Muscle of leg (tissue), 11 donors: ENCODE measurements around the gene CCNL2. TPM values are rescaled to one million over a fixed set of nuclear protein-coding genes. Genes with fewer than 3 reads are reported as not detected.
"Not testable (repeated sequence)": the region's sequence is repeated elsewhere in the genome, so short reads cannot be mapped to it uniquely, and the experiment has no call there.

ENCODE experiments used
- DNase-seq: peaks from one replicate; pipeline ENCODE4 v3.0.0; 2013
- H3K27ac ChIP-seq: one replicate; pipeline ENCODE4 v1.5.1; 2013; ENCODE audit warnings: mild to moderate bottlenecking, low read length, control low read depth
- H3K27me3 ChIP-seq: one replicate; pipeline ENCODE4 v1.6.1; 2013; ENCODE audit warnings: low read length; ENCODE audit not compliant: control insufficient read depth, insufficient read depth
- H3K36me3 ChIP-seq: one replicate; pipeline ENCODE4 v1.6.1; 2013; ENCODE audit warnings: low read length; ENCODE audit not compliant: control insufficient read depth, insufficient read depth
- H3K4me1 ChIP-seq: one replicate; pipeline ENCODE4 v1.6.1; 2013; ENCODE audit warnings: low read length; ENCODE audit not compliant: control insufficient read depth, insufficient read depth
- H3K4me3 ChIP-seq: one replicate; pipeline ENCODE4 v1.5.1; 2013; ENCODE audit warnings: low read length, control low read depth
- H3K9me3 ChIP-seq: replicated peaks from 2 replicates; pipeline ENCODE4 v1.6.1; 2013; ENCODE audit warnings: low read depth, low read length; ENCODE audit not compliant: control insufficient read depth
- WGBS: methylation state at CpG from one replicate; pipeline ENCODE4 v1.1.5; 2013; ENCODE audit warnings: missing lambda C conversion rate; ENCODE audit not compliant: insufficient coverage; 5-methylcytosine and 5-hydroxymethylcytosine counted together
- polyA plus RNA-seq, 8 donors: library from polyadenylated mRNA; unstranded; fragments of 120-200 nt; gene quantifications; one replicate each; pipeline versions ENCODE4 v1.2.1 to v1.2.3, GENCODE V29; 2013; ENCODE audit warnings: inconsistent platforms in 1 of 8, low replicate concordance in 1 of 8; ENCODE audit not compliant: insufficient read length in 8 of 8, insufficient read depth in 1 of 8
- total RNA-seq: library from RNA; stranded (reverse); fragments of 120-200 nt; gene quantifications from one replicate; pipeline ENCODE4 v1.2.4, GENCODE V29; 2013

Gene CCNL2
- total and polyA plus RNA-seq, 9 donors, result 101 to 205 (median 150) TPM

- H3K4me3 ChIP-seq, result no peak overlapping the region
- peaks cover 77% of the 10 kb centered on the region for H3K36me3 ChIP-seq
- WGBS, result 98% methylated on average over 10 of the region's 16 CpGs
- no peaks in the 10 kb centered on the region for H3K27me3 ChIP-seq
- H3K27ac ChIP-seq, result no peak overlapping the region
- H3K9me3 ChIP-seq, result no peaks in the 10 kb centered on the region
- no peak for DNase-seq
- no peaks in the 10 kb centered on the region for H3K4me1 ChIP-seq
Measured at GRCh38 chr1:1388078-1388472, 11.1 kb downstream of the CCNL2 start.

- H3K36me3 ChIP-seq, result peaks cover 70% of the 10 kb centered on the region
- no peak for DNase-seq
- WGBS, result 92% methylated on average over 48 of the region's 50 CpGs
- no peak overlapping the region for H3K27ac ChIP-seq
- no peak overlapping the region for H3K4me3 ChIP-seq
- H3K27me3 ChIP-seq, result no peaks in the 10 kb centered on the region
- H3K4me1 ChIP-seq, result no peaks in the 10 kb centered on the region
- H3K9me3 ChIP-seq, result no peaks in the 10 kb centered on the region
Measured at GRCh38 chr1:1387098-1388077, 11.7 kb downstream of the CCNL2 start.

GRCh38 chr1:1385931-1386330 is 13.2 kb downstream of the CCNL2 start:
- 95% methylated on average over 4 of the region's 8 CpGs for whole genome bisulfite sequencing
- no peak overlapping the region for H3K27ac ChIP-seq

GRCh38 chr1:1385339-1385738 is 13.8 kb downstream of the CCNL2 start:
- H3K27ac ChIP-seq, DNase-seq, H3K27me3 ChIP-seq, H3K4me3 ChIP-seq, H3K9me3 ChIP-seq, H3K4me1 ChIP-seq: not testable (repeated sequence)
- peaks cover 58% of the 10 kb centered on the region for H3K36me3 ChIP-seq
- WGBS, result 92% methylated on average over 20 of the region's 29 CpGs

More at GRCh38 chr1:1385931-1386330, 13.2 kb downstream of the CCNL2 start:
- peaks cover 64% of the 10 kb centered on the region for H3K36me3 ChIP-seq
- H3K4me3 ChIP-seq, result no peak overlapping the region
- DNase-seq, result no peak
- no peaks in the 10 kb centered on the region for H3K4me1 ChIP-seq
- H3K27me3 ChIP-seq, result no peaks in the 10 kb centered on the region
- no peaks in the 10 kb centered on the region for H3K9me3 ChIP-seq

- no peaks in the 10 kb centered on the region for H3K27me3 ChIP-seq
- no peaks in the 10 kb centered on the region for H3K9me3 ChIP-seq
- H3K36me3 ChIP-seq, result peaks cover 19% of the 10 kb centered on the region
- H3K4me3 ChIP-seq, result no peak overlapping the region
- H3K27ac ChIP-seq, result no peak overlapping the region
- H3K4me1 ChIP-seq, result no peaks in the 10 kb centered on the region
- DNase-seq, result no peak
- 68% methylated on average over 7 of the region's 8 CpGs for WGBS
Measured at GRCh38 chr1:1381294-1381693, 17.8 kb downstream of the CCNL2 start.

- no peak for DNase-seq
- WGBS, result 92% methylated on average over 16 of the region's 16 CpGs
Measured at GRCh38 chr1:1380860-1381259, 18.3 kb downstream of the CCNL2 start.

GRCh38 chr1:1377540-1378205 is 21.5 kb downstream of the CCNL2 start:
- WGBS, result 91% methylated on average over 8 of the region's 16 CpGs

More at GRCh38 chr1:1380860-1381259, 18.3 kb downstream of the CCNL2 start:
- peaks cover 4% of the 10 kb centered on the region for H3K4me1 ChIP-seq
- H3K4me3 ChIP-seq, result no peak overlapping the region
- no peaks in the 10 kb centered on the region for H3K9me3 ChIP-seq
- H3K36me3 ChIP-seq, result peaks cover 14% of the 10 kb centered on the region
- H3K27me3 ChIP-seq, result no peaks in the 10 kb centered on the region
- no peak overlapping the region for H3K27ac ChIP-seq

GRCh38 chr1:1376551-1377226 is 22.4 kb downstream of the CCNL2 start:
- Histone ChIP-seq H3K36me3 (peaks cover 19% of the 10 kb centered on the region), H3K27me3 (no peaks in the 10 kb centered on the region), H3K4me1 (peaks cover 27% of the 10 kb centered on the region), H3K27ac (no peak overlapping the region), H3K4me3 (no peak overlapping the region), H3K9me3 (no peaks in the 10 kb centered on the region)
- no peak for DNase-seq
- WGBS, result 88% methylated on average over 8 of the region's 10 CpGs

More at GRCh38 chr1:1377540-1378205, 21.5 kb downstream of the CCNL2 start:
- Histone ChIP-seq H3K4me1 (peaks cover 20% of the 10 kb centered on the region), H3K36me3 (peaks cover 18% of the 10 kb centered on the region), H3K4me3 (no peak overlapping the region), H3K27ac (no peak overlapping the region), H3K9me3 (no peaks in the 10 kb centered on the region), H3K27me3 (no peaks in the 10 kb centered on the region)
- no peak for DNase-seq

GRCh38 chr1:1374929-1375662 is 24.0 kb downstream of the CCNL2 start, which contains the start of gene AURKAIP1:
TSS of gene AURKAIP1 (minus strand) at chr1:1375207. CDS start at chr1:1374756, 451 bp downstream.
- Histone ChIP-seq H3K36me3 (peaks cover 15% of the 10 kb centered on the region), H3K27ac (peak within 1 kb of the TSS; percentile 87), H3K4me1 (peaks cover 31% of the 10 kb centered on the region), H3K9me3 (no peaks in the 10 kb centered on the region), H3K27me3 (no peaks in the 10 kb centered on the region), H3K4me3 (peak within 1 kb of the TSS; percentile 97)
- under 1% methylated on average over 85 of the region's 85 CpGs for WGBS
- peak; percentile 100 for DNase-seq
